ENCODE data around the gene TBCB. TPM values are rescaled to one million over a fixed set of nuclear protein-coding genes. Genes with fewer than 3 reads are reported as not detected.

The TBCB gene
- total RNA-seq, 2 donors from 2014 or later = 158 to 260 TPM

DNA sequence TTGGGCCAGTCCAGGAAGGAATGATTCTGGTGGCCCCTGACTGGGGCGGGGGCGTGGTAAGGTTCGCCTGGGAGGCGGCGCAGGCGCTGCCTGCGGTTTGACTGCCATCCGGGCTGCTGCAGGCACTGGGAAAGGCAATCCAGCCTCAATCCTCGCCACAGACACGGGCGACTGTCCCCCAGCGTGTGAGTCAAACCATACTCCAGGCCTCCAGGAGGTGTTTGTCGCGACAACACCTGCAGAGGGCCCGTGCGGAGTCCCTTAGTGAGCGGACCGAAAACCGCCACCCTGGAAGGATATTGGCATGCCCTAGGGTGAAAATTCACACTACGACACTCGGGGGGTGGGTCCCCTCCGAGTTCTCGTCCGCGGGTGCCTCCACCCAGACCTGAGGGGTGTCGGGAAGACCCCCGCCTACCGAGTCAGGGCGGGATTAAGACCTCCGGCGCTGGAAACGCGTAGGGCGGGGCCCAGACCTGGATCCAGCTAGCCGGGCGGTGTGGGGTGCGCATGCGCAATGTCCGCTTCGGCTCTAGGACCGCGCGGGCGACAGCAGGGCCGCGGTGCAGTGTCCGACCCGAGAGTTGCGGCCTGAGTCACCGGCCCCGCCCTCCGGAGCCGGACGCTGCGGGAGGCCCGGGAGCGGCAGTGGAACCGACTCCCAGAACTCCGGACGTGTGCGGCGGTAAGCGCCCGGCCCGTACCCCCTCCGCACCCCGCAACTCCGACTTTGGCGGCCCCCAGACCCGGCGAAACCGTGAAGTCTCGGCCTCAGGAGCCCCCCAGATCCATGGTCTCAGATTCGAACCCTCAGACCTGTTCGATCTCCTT, 24.4 kb downstream of the TBCB start, which contains the start of gene CAPNS1:
TSS of gene CAPNS1 (plus strand) at position 594 of the 831 bp plus-strand sequence. CDS start 946 bp downstream, outside the sequence.
- Histone ChIP-seq H3K27me3 (replicated peaks; ENCODE audit: insufficient read depth) (no peaks in the 10 kb centered on the region), H3K36me3 (peaks cover 19% of the 10 kb centered on the region), H3K4me3 (peak within 1 kb of the TSS; percentile 84), H3K27ac (peak within 1 kb of the TSS; percentile 95 to 99), H3K9me3 (no peaks in the 10 kb centered on the region), H3K4me1 (ENCODE audit: control insufficient read depth in 1 of 2, low read depth in 2 of 2) (peaks cover 19 to 34% of the 10 kb centered on the region in 2 donors)
- TF ChIP-seq CTCF (IDR thresholded peaks at IDR 0.05) = peak; percentile 19
- ATAC-seq (ENCODE audit: insufficient number of reproducible peaks, low FRiP score, low read depth) (peak; percentile 67), DNase-seq (ENCODE audit: low spot score) (peak; percentile 85)

GRCh38 chr19:36140304-36141038, 25.2 kb downstream of the TBCB start:
- no peak for ATAC-seq (ENCODE audit: insufficient number of reproducible peaks, low FRiP score, low read depth)
- Histone ChIP-seq H3K27me3 (replicated peaks; ENCODE audit: insufficient read depth) (no peaks in the 10 kb centered on the region), H3K36me3 (peaks cover 27% of the 10 kb centered on the region), H3K9me3 (no peaks in the 10 kb centered on the region), H3K4me3 (peak overlapping the region; percentile 84), H3K4me1 (ENCODE audit: control insufficient read depth in 1 of 2, low read depth in 2 of 2) (peaks cover 19 to 34% of the 10 kb centered on the region in 2 donors), H3K27ac (peak overlapping the region; percentile 95 to 99)
- no peak for DNase-seq (ENCODE audit: low spot score)
- TF ChIP-seq CTCF (IDR thresholded peaks at IDR 0.05) = no peak

GRCh38 chr19:36141039-36141927, 26.0 kb downstream of the TBCB start:
- peaks cover 16 to 28% of the 10 kb centered on the region in 2 donors for H3K4me1 ChIP-seq (ENCODE audit: control insufficient read depth in 1 of 2, low read depth in 2 of 2)
- no peaks in the 10 kb centered on the region for H3K9me3 ChIP-seq
- peak overlapping the region; percentile 95 to 99 for H3K27ac ChIP-seq
- TF ChIP-seq CTCF (IDR thresholded peaks at IDR 0.05) = no peak
- no peaks in the 10 kb centered on the region for H3K27me3 ChIP-seq (replicated peaks; ENCODE audit: insufficient read depth)
- peak overlapping the region; percentile 84 for H3K4me3 ChIP-seq
- DNase-seq (ENCODE audit: low spot score) (peak; percentile 53), ATAC-seq (ENCODE audit: insufficient number of reproducible peaks, low FRiP score, low read depth) (peak; percentile 48)
- H3K36me3 ChIP-seq = peaks cover 35% of the 10 kb centered on the region

GRCh38 chr19:36142046-36142445, 26.8 kb downstream of the TBCB start:
- Histone ChIP-seq H3K4me1 (ENCODE audit: control insufficient read depth in 1 of 2, low read depth in 2 of 2) (peaks cover 12 to 20% of the 10 kb centered on the region in 2 donors), H3K9me3 (no peaks in the 10 kb centered on the region), H3K27me3 (replicated peaks; ENCODE audit: insufficient read depth) (no peaks in the 10 kb centered on the region), H3K36me3 (peaks cover 43% of the 10 kb centered on the region), H3K27ac (peak overlapping the region in 1 of 2 donors; percentile 99), H3K4me3 (no peak overlapping the region)
- no peak for DNase-seq (ENCODE audit: low spot score)
- no peak for ATAC-seq (ENCODE audit: insufficient number of reproducible peaks, low FRiP score, low read depth)
- no peak for TF ChIP-seq CTCF (IDR thresholded peaks at IDR 0.05)
